ENCODE measurements around the gene CCDC30. TPM values are rescaled to one million over a fixed set of nuclear protein-coding genes. Genes with fewer than 3 reads are reported as not detected.

Gene CCDC30
- total and polyA plus RNA-seq, 10 of the 15 experiments (the other 5 are each of a cell fraction or from before 2014, with no cell fraction given): 0.46 to 1.8 (median 1.0) TPM

GRCh38 chr1:42680055-42680454, 217.0 kb downstream of the CCDC30 start (continued):
- TF ChIP-seq BMI1 (IDR thresholded peaks at IDR 0.05; ENCODE audit: borderline replicate concordance): no peak
- TF ChIP-seq ZZZ3 (IDR thresholded peaks at IDR 0.05; ENCODE audit: control insufficient read depth, insufficient read length, low read depth): no peak
- no peak for TF ChIP-seq SMAD1 (IDR thresholded peaks at IDR 0.05; ENCODE audit: low read depth, partially characterized antibody)
- no peak for TF ChIP-seq ZNF622 (IDR thresholded peaks at IDR 0.05)
- no peak for TF ChIP-seq STAT1 (conservative IDR thresholded peaks at IDR 0.05)
- no peak for TF ChIP-seq MAX (IDR thresholded peaks at IDR 0.05; ENCODE audit: low read depth, low read length)
- TF ChIP-seq LARP7 (IDR thresholded peaks at IDR 0.05): no peak

- H3K36me3 ChIP-seq (ENCODE audit: control insufficient read depth in 2 of 2, insufficient read depth in 2 of 2, low read length in 1 of 2): peaks cover 0 to 13% of the 10 kb centered on the region in 2 experiments; a peak in 2 of 4 replicates
- under 1% methylated on average over 18 of the region's 18 CpGs for WGBS (ENCODE audit: insufficient coverage, insufficient replicate concordance, low lambda C conversion rate, missing lambda C conversion rate)
- intact Hi-C loops (cut with micrococcal nuclease; ENCODE audit: unreplicated experiment) (loop anchor here (5.0 kb wide), 4 partner anchors 86 to 276 kb away; partner anchors contain the start of genes C1orf50, CCDC30, P3H1 and SLC2A1), in situ Hi-C loops (cut with MboI) (no loop called here)
- no peaks in the 10 kb centered on the region for H3K27me3 ChIP-seq (replicated peaks in 1 of 2; ENCODE audit: control insufficient read depth in 2 of 2, insufficient read depth in 2 of 2, low read length in 1 of 2)
- CTCF ChIA-PET: interaction anchor here (2.1 kb wide), 1 partner anchor 9 kb away, joined by 11 read pairs; no protein-coding TSS in a partner anchor
- DNase-seq (ENCODE audit: low read depth, low spot score): no peak
- no peak for TF ChIP-seq GATAD2B (conservative IDR thresholded peaks at IDR 0.05; ENCODE audit: low read depth)
- no peak for TF ChIP-seq SMC3 (IDR thresholded peaks at IDR 0.05; ENCODE audit: borderline replicate concordance, low read length)
- peak; percentile 65; the same call in 1 of the 2 replicates for TF ChIP-seq MXI1 (IDR thresholded peaks at IDR 0.05; ENCODE audit: low read depth, low read length)
- peak in 1 of 3 experiments; percentile 15; a peak in 1 of 6 replicates for TF ChIP-seq CTCF (IDR thresholded peaks at IDR 0.05 in 2 of 3, conservative IDR thresholded peaks at IDR 0.05 in 1 of 3; ENCODE audit: control insufficient read depth in 2 of 3, extremely low read depth in 1 of 3, insufficient read depth in 1 of 3, low read depth in 3 of 3, low read length in 3 of 3)
- TF ChIP-seq YY1 (IDR thresholded peaks at IDR 0.05; ENCODE audit: low read depth, low read length): peak; percentile 63
- 0 out of 4 replicates have a peak, but pooled peaks of 1 of the 2 experiments have one; percentile 15 for TF ChIP-seq BHLHE40 (IDR thresholded peaks at IDR 0.05; ENCODE audit: borderline replicate concordance in 1 of 2, low read depth in 2 of 2, low read length in 1 of 2)
- TF ChIP-seq SUZ12 (IDR thresholded peaks at IDR 0.05; ENCODE audit: unreplicated experiment): no peak
- TF ChIP-seq ATF2 (IDR thresholded peaks at IDR 0.05; ENCODE audit: low read length): 0 out of 2 replicates have a peak, but pooled peaks have one; percentile 10
- TF ChIP-seq IKZF1 (conservative IDR thresholded peaks at IDR 0.05): no peak
- TF ChIP-seq MEF2A (IDR thresholded peaks at IDR 0.05; ENCODE audit: insufficient read depth, low read depth, low read length): no peak
- 0 out of 2 replicates have a peak, but pooled peaks have one; percentile 17 for TF ChIP-seq TAF1 (IDR thresholded peaks at IDR 0.05; ENCODE audit: borderline replicate concordance, low read depth, low read length)
- no peak for TF ChIP-seq HDAC2 (IDR thresholded peaks at IDR 0.05)
- no peak for FAIRE-seq
- POLR2A ChIA-PET: interaction anchor here (1.0 to 5.1 kb wide), 9 partner anchors 9 to 136 kb away, joined by 3 to 24 read pairs (median 6); partner anchors contain the start of genes C1orf50, ERMAP, P3H1 and PPIH
- peaks cover 3% of the 10 kb centered on the region for H4K20me1 ChIP-seq (ENCODE audit: control insufficient read depth, insufficient read depth)
- H3K4me3 ChIP-seq: peak overlapping the region; percentile 78
- TSS peak; percentile 98 for BruUV-seq (replicated peaks)
- H2AFZ ChIP-seq (ENCODE audit: control insufficient read depth, low read depth, low read length): peak overlapping the region; percentile 86
- H3K79me2 ChIP-seq (ENCODE audit: control insufficient read depth, insufficient read depth, low read length): peaks cover 56% of the 10 kb centered on the region
- H3K4me2 ChIP-seq (ENCODE audit: control insufficient read depth, insufficient read depth): peak overlapping the region; percentile 90
- no peaks in the 10 kb centered on the region for H3K9me3 ChIP-seq (replicated peaks; ENCODE audit: control insufficient read depth, insufficient read depth, low read length)
- peak overlapping the region; percentile 98 for H3K9ac ChIP-seq (ENCODE audit: control insufficient read depth, insufficient read depth, low read length)
- peak overlapping the region; percentile 88 for H3K27ac ChIP-seq (ENCODE audit: control insufficient read depth, insufficient read depth)
- RAD21 ChIA-PET (ENCODE audit: unreplicated experiment): interaction anchor here (1.5 to 4.3 kb wide), 5 partner anchors 11 to 392 kb away, joined by 3 to 24 read pairs (median 8); partner anchors contain the start of genes C1orf50 and P3H1
- no peak for ATAC-seq
- SMC1A ChIA-PET (ENCODE audit: uncharacterized antibody, unreplicated experiment): interaction anchor here (0.8 to 1.8 kb wide), 5 partner anchors 9 to 401 kb away, joined by 3 to 8 read pairs (median 3); no protein-coding TSS in a partner anchor
- H3K4me1 ChIP-seq (ENCODE audit: control insufficient read depth, insufficient read depth, low read length): peaks cover 7% of the 10 kb centered on the region; the same call in 1 of the 2 replicates
These were observed 218.0 kb downstream of the CCDC30 start for GRCh38 chr1:42680921-42681683.

All from GM12878 (cell line).